ENCODE data around the gene CARD6.

CARD6 gene

GRCh38 chr5:40875958-40876357 lies 34.8 kb downstream of the CARD6 start:
- TF ChIP-seq TAF1 (IDR thresholded peaks at IDR 0.05; ENCODE audit: low read depth) = no peak
- TF ChIP-seq CEBPB (IDR thresholded peaks at IDR 0.05) = no peak
- no peak for TF ChIP-seq FOXM1 (IDR thresholded peaks at IDR 0.05; ENCODE audit: borderline replicate concordance, low read depth)
- TF ChIP-seq, protein P1, sequence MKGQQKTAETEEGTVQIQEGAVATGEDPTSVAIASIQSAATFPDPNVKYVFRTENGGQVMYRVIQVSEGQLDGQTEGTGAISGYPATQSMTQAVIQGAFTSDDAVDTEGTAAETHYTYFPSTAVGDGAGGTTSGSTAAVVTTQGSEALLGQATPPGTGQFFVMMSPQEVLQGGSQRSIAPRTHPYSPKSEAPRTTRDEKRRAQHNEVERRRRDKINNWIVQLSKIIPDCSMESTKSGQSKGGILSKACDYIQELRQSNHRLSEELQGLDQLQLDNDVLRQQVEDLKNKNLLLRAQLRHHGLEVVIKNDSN (IDR thresholded peaks at IDR 0.05) = no peak
- no peak for TF ChIP-seq ZBTB7A (IDR thresholded peaks at IDR 0.05; ENCODE audit: low read depth)
- no peak for TF ChIP-seq EGR1 (IDR thresholded peaks at IDR 0.05)

GRCh38 chr5:40877371-40877988 lies 36.3 kb downstream of the CARD6 start:
- no peak for TF ChIP-seq TEAD4 (IDR thresholded peaks at IDR 0.05)
- no peak for TF ChIP-seq EP300 (IDR thresholded peaks at IDR 0.05; ENCODE audit: borderline replicate concordance)
- TF ChIP-seq TCF12 (IDR thresholded peaks at IDR 0.05; ENCODE audit: low read depth) = no peak
- no peak for TF ChIP-seq FOXM1 (IDR thresholded peaks at IDR 0.05; ENCODE audit: borderline replicate concordance, low read depth)
- TF ChIP-seq, protein P1 (IDR thresholded peaks at IDR 0.05) = no peak
- TF ChIP-seq, protein P2, sequence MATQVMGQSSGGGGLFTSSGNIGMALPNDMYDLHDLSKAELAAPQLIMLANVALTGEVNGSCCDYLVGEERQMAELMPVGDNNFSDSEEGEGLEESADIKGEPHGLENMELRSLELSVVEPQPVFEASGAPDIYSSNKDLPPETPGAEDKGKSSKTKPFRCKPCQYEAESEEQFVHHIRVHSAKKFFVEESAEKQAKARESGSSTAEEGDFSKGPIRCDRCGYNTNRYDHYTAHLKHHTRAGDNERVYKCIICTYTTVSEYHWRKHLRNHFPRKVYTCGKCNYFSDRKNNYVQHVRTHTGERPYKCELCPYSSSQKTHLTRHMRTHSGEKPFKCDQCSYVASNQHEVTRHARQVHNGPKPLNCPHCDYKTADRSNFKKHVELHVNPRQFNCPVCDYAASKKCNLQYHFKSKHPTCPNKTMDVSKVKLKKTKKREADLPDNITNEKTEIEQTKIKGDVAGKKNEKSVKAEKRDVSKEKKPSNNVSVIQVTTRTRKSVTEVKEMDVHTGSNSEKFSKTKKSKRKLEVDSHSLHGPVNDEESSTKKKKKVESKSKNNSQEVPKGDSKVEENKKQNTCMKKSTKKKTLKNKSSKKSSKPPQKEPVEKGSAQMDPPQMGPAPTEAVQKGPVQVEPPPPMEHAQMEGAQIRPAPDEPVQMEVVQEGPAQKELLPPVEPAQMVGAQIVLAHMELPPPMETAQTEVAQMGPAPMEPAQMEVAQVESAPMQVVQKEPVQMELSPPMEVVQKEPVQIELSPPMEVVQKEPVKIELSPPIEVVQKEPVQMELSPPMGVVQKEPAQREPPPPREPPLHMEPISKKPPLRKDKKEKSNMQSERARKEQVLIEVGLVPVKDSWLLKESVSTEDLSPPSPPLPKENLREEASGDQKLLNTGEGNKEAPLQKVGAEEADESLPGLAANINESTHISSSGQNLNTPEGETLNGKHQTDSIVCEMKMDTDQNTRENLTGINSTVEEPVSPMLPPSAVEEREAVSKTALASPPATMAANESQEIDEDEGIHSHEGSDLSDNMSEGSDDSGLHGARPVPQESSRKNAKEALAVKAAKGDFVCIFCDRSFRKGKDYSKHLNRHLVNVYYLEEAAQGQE (IDR thresholded peaks at IDR 0.05; ENCODE audit: low read depth) = no peak
- no peak for TF ChIP-seq NFIC (IDR thresholded peaks at IDR 0.05)
- TF ChIP-seq RAD21 (IDR thresholded peaks at IDR 0.05; ENCODE audit: low read depth) = no peak
- TF ChIP-seq TAF1 (IDR thresholded peaks at IDR 0.05; ENCODE audit: low read depth) = no peak
- TF ChIP-seq YY1 (IDR thresholded peaks at IDR 0.05; ENCODE audit: low read depth) = no peak
- TF ChIP-seq EGR1 (IDR thresholded peaks at IDR 0.05) = no peak
- TF ChIP-seq CREB1 (IDR thresholded peaks at IDR 0.05; ENCODE audit: low read depth) = no peak
- no peak for TF ChIP-seq CEBPB (IDR thresholded peaks at IDR 0.05)
- TF ChIP-seq ZBTB7A (IDR thresholded peaks at IDR 0.05; ENCODE audit: low read depth) = no peak
- TF ChIP-seq MAX (IDR thresholded peaks at IDR 0.05) = no peak

GRCh38 chr5:40879163-40879942 lies 38.2 kb downstream of the CARD6 start:
- no peak for TF ChIP-seq NFIC (IDR thresholded peaks at IDR 0.05)
- TF ChIP-seq RAD21 (IDR thresholded peaks at IDR 0.05; ENCODE audit: low read depth) = peak; percentile 56

DNA sequence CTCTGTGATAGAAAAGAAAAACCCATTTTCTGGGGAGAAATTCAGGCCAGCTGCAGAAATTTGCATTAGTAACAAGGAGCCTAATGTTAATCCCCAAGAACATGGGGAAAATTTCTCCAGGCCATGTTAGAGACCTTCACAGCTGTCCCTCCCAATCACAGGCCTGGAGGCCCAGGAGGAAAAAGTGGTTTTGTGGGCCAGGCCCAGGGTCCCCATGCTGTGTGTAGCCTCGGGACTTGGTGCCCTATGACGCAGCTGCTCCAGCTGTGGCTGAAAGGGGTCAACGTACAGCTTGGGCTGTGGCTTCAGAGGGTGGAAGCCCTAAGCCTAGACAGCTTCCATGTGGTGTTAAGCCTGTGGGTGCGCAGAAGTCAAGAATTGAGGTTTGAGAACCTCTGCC lies 41.1 kb downstream of the CARD6 start:
- TF ChIP-seq, protein P2 (IDR thresholded peaks at IDR 0.05; ENCODE audit: low read depth) = no peak
- TF ChIP-seq EGR1 (IDR thresholded peaks at IDR 0.05) (no peak), ZBTB7A (IDR thresholded peaks at IDR 0.05; ENCODE audit: low read depth) (no peak), TCF12 (IDR thresholded peaks at IDR 0.05; ENCODE audit: low read depth) (no peak), TAF1 (IDR thresholded peaks at IDR 0.05; ENCODE audit: low read depth) (no peak), EP300 (IDR thresholded peaks at IDR 0.05; ENCODE audit: borderline replicate concordance) (no peak), TEAD4 (IDR thresholded peaks at IDR 0.05) (no peak), RAD21 (IDR thresholded peaks at IDR 0.05; ENCODE audit: low read depth) (no peak), CREB1 (IDR thresholded peaks at IDR 0.05; ENCODE audit: low read depth) (no peak), CEBPB (IDR thresholded peaks at IDR 0.05) (no peak), FOXM1 (IDR thresholded peaks at IDR 0.05; ENCODE audit: borderline replicate concordance, low read depth) (no peak), NFIC (IDR thresholded peaks at IDR 0.05) (no peak), YY1 (IDR thresholded peaks at IDR 0.05; ENCODE audit: low read depth) (no peak), MAX (IDR thresholded peaks at IDR 0.05) (no peak)
- TF ChIP-seq, protein P1 (IDR thresholded peaks at IDR 0.05) = no peak

GRCh38 chr5:40904205-40904993 lies 63.2 kb downstream of the CARD6 start:
- no peak for TF ChIP-seq CEBPB (IDR thresholded peaks at IDR 0.05)
- no peak for TF ChIP-seq TEAD4 (IDR thresholded peaks at IDR 0.05)
- peak; percentile 86 for TF ChIP-seq RAD21 (IDR thresholded peaks at IDR 0.05; ENCODE audit: low read depth)
- no peak for TF ChIP-seq TCF12 (IDR thresholded peaks at IDR 0.05; ENCODE audit: low read depth)
